Natural killer cell (primary cell): ENCODE measurements around the gene ZNF41. TPM values are rescaled to one million over a fixed set of nuclear protein-coding genes. Genes with fewer than 3 reads are reported as not detected.
A peak's percentile ranks its signal among the peaks of the same experiment; 100 is the strongest.

Experiments used
- ATAC-seq, 3 donors: fragments of 150-1000 bp in 2 of 3; fragments of 200-7000 bp in 1 of 3; cut with Tn5 transposase; 1 replicate in 1 of 3; 2 replicates in 2 of 3; pipeline ENCODE4 v1.10.0; 2021; ENCODE audit warnings: mild to moderate bottlenecking in 2 of 3, moderate library complexity in 2 of 3
- DNase-seq, 2 donors: peaks; one replicate each; pipeline versions ENCODE4 v3.0.0 to v3.0.0-alpha.2; 2013 to 2021; ENCODE audit warnings: mixed read lengths in 1 of 2
- H3K27ac ChIP-seq: one replicate; pipeline ENCODE4 v1.5.1; 2013; ENCODE audit warnings: mild to moderate bottlenecking, low read length
- H3K27me3 ChIP-seq: one replicate; pipeline ENCODE4 v1.6.1; 2013; ENCODE audit warnings: low read length; ENCODE audit not compliant: control insufficient read depth, insufficient read depth
- H3K36me3 ChIP-seq: one replicate; pipeline ENCODE4 v1.6.1; 2013; ENCODE audit warnings: low read length; ENCODE audit not compliant: control insufficient read depth, insufficient read depth
- H3K4me1 ChIP-seq: one replicate; pipeline ENCODE4 v1.6.1; 2013; ENCODE audit warnings: low read length; ENCODE audit not compliant: control insufficient read depth, insufficient read depth
- H3K4me3 ChIP-seq: one replicate; pipeline ENCODE4 v1.5.1; 2013; ENCODE audit warnings: low read length
- H3K9me3 ChIP-seq: one replicate; pipeline ENCODE4 v1.6.1; 2013; ENCODE audit warnings: low read length; ENCODE audit not compliant: control insufficient read depth, insufficient read depth
- H3K27ac Mint-ChIP-seq, 2 donors: one replicate each; pipeline ENCODE4 v1.8.0; 2022; ENCODE audit warnings: mild to moderate bottlenecking in 2 of 2, mixed read lengths in 2 of 2, moderate library complexity in 1 of 2
- H3K27me3 Mint-ChIP-seq, 2 donors: one replicate each; pipeline ENCODE4 v1.8.0; 2022; ENCODE audit warnings: low read depth in 2 of 2, mixed read lengths in 2 of 2
- H3K36me3 Mint-ChIP-seq: one replicate; pipeline ENCODE4 v1.8.0; 2022; ENCODE audit warnings: mixed read lengths
- H3K4me1 Mint-ChIP-seq, 2 donors: one replicate each; pipeline ENCODE4 v1.8.0; 2022; ENCODE audit warnings: mixed read lengths in 2 of 2
- H3K4me3 Mint-ChIP-seq: one replicate; pipeline ENCODE4 v1.8.0; 2022; ENCODE audit warnings: mild to moderate bottlenecking, moderate library complexity, mixed read lengths
- H3K9me3 Mint-ChIP-seq, 2 donors: one replicate each; pipeline ENCODE4 v1.8.0; 2022; ENCODE audit warnings: mixed read lengths in 2 of 2
- CTCF ChIP-seq: fragments of 200-600 bp; IDR thresholded peaks from one replicate; pipeline ENCODE4 v1.8.0; 2022; ENCODE audit warnings: antibody characterized with exemption
- WGBS: methylation state at CpG from one replicate; pipeline ENCODE4 v1.1.7; 2013; ENCODE audit warnings: missing lambda C conversion rate; ENCODE audit not compliant: insufficient coverage; 5-methylcytosine and 5-hydroxymethylcytosine counted together
- intact Hi-C: fragments of 100-400 bp; cut with micrococcal nuclease; formaldehyde crosslinking; loops from one replicate; pipeline ENCODE4 v1.14.2; 2022
- total RNA-seq, 4 donors: library from RNA; stranded (reverse); fragments of 120-200 nt in 1 of 4; gene quantifications; one replicate each; pipeline versions ENCODE4 v1.2.3 to v1.2.4, GENCODE V29; 2013 to 2022

Gene ZNF41
- total RNA-seq, 3 donors from 2014 or later (not counting 1 experiment from before 2014, with no cell fraction given) = 7.9 to 11.8 (median 10.0) TPM

- WGBS = 100% methylated on average over 1 of the region's 2 CpGs
- peak overlapping the region in 1 of 2 donors; percentile 35 for H3K27ac Mint-ChIP-seq
- no peak for TF ChIP-seq CTCF
- no peak overlapping the region for H3K4me3 Mint-ChIP-seq
- ATAC-seq = no peak
- no peak for DNase-seq
- no peaks in the 10 kb centered on the region for H3K36me3 Mint-ChIP-seq
- Histone ChIP-seq H3K27ac (no peak overlapping the region), H3K27me3 (no peaks in the 10 kb centered on the region), H3K4me1 (peaks cover 11% of the 10 kb centered on the region), H3K36me3 (no peaks in the 10 kb centered on the region), H3K9me3 (no peaks in the 10 kb centered on the region), H3K4me3 (no peak overlapping the region)
- peaks cover 17 to 28% of the 10 kb centered on the region in 2 donors for H3K4me1 Mint-ChIP-seq
- intact Hi-C loops = loop anchor here (10.0 kb wide), 1 partner anchor 120 kb away; no protein-coding TSS in a partner anchor
- H3K27me3 Mint-ChIP-seq = no peaks in the 10 kb centered on the region
- no peaks in the 10 kb centered on the region for H3K9me3 Mint-ChIP-seq
These were observed 1.9 kb upstream of the ZNF41 start for GRCh38 chrX:47484885-47485284.

GRCh38 chrX:47483306-47484268, 565 bp upstream of the ZNF41 start:
- no peaks in the 10 kb centered on the region for H3K36me3 ChIP-seq
- H3K27ac ChIP-seq = peak overlapping the region; percentile 96
- DNase-seq (peak; percentile 15 to 17), ATAC-seq (no peak)
- H3K4me3 ChIP-seq = peak overlapping the region; percentile 93
- H3K4me1 Mint-ChIP-seq = peaks cover 17 to 28% of the 10 kb centered on the region in 2 donors
- H3K27me3 ChIP-seq = no peaks in the 10 kb centered on the region
- H3K36me3 Mint-ChIP-seq = no peaks in the 10 kb centered on the region
- intact Hi-C loops = loop anchor here (2.0 to 10.0 kb wide), 2 partner anchors 25 to 119 kb away; no protein-coding TSS in a partner anchor
- H3K27ac Mint-ChIP-seq = peak overlapping the region; percentile 85
- no peaks in the 10 kb centered on the region for H3K9me3 ChIP-seq
- H3K4me1 ChIP-seq = peaks cover 11% of the 10 kb centered on the region
- no peak for TF ChIP-seq CTCF
- peak overlapping the region; percentile 88 for H3K4me3 Mint-ChIP-seq
- 16% methylated on average over 19 of the region's 24 CpGs for WGBS
- H3K27me3 Mint-ChIP-seq = no peaks in the 10 kb centered on the region
- H3K9me3 Mint-ChIP-seq = no peaks in the 10 kb centered on the region

GRCh38 chrX:47482065-47482511, 934 bp downstream of the ZNF41 start:
- 13% methylated on average over 8 of the region's 8 CpGs for WGBS
- DNase-seq (no peak), ATAC-seq (peak in 1 of 3 donors; percentile 13)
- Histone ChIP-seq H3K9me3 (no peaks in the 10 kb centered on the region), H3K27me3 (no peaks in the 10 kb centered on the region), H3K36me3 (no peaks in the 10 kb centered on the region), H3K4me3 (peak overlapping the region; percentile 93), H3K4me1 (peaks cover 11% of the 10 kb centered on the region), H3K27ac (peak overlapping the region; percentile 96)
- H3K9me3 Mint-ChIP-seq = no peaks in the 10 kb centered on the region
- TF ChIP-seq CTCF = no peak
- H3K27ac Mint-ChIP-seq = peak overlapping the region; percentile 85
- H3K36me3 Mint-ChIP-seq = no peaks in the 10 kb centered on the region
- H3K4me1 Mint-ChIP-seq = peaks cover 22 to 28% of the 10 kb centered on the region in 2 donors
- H3K27me3 Mint-ChIP-seq = no peaks in the 10 kb centered on the region
- intact Hi-C loops = loop anchor here (2.0 to 10.0 kb wide), 2 partner anchors 23 to 117 kb away; no protein-coding TSS in a partner anchor
- H3K4me3 Mint-ChIP-seq = peak overlapping the region; percentile 88
